GM12878 (cell line): ENCODE data around the gene HPS3.

Experiments used
- CHD1 ChIP-seq: IDR thresholded peaks from 2 replicates; pipeline ENCODE4 v1.6.1; 2012; ENCODE audit warnings: low read depth, low read length, improper control_type of control experiment
- FOS ChIP-seq: IDR thresholded peaks from 3 replicates; pipeline ENCODE4 v1.6.1; 2011; ENCODE audit warnings: borderline replicate concordance; ENCODE audit not compliant: insufficient read length; ENCODE audit errors: extremely low read depth
- RAD21 ChIP-seq: IDR thresholded peaks from 2 replicates; pipeline ENCODE4 v1.6.1; 2011; ENCODE audit warnings: mild to moderate bottlenecking, low read depth, low read length, moderate library complexity; ENCODE audit not compliant: insufficient read depth
- ZBTB11 ChIP-seq: fragments of 450-650 bp; formaldehyde crosslinking; IDR thresholded peaks from 2 replicates; pipeline ENCODE4 v1.5.0; 2022; ENCODE audit warnings: mild to moderate bottlenecking, missing genetic modification characterization
- TF ChIP-seq, protein P1 (sequence below): IDR thresholded peaks from 2 replicates; pipeline ENCODE4 v1.6.1; 2011; ENCODE audit warnings: low read depth, low read length, improper control_type of control experiment, borderline replicate concordance
- TF ChIP-seq, protein P2 (sequence below), 3 experiments: IDR thresholded peaks in 2 of 3; conservative IDR thresholded peaks in 1 of 3; 2 replicates each; pipeline ENCODE4 v1.5.1; 2011; ENCODE audit warnings: low read depth in 3 of 3, low read length in 3 of 3, mild to moderate bottlenecking in 3 of 3, control low read depth in 2 of 3, moderate library complexity in 2 of 3, inconsistent platforms in 1 of 3, mixed read lengths in 1 of 3; ENCODE audit not compliant: control insufficient read depth in 2 of 3, insufficient read depth in 1 of 3; ENCODE audit errors: extremely low read depth in 1 of 3

DNA sequence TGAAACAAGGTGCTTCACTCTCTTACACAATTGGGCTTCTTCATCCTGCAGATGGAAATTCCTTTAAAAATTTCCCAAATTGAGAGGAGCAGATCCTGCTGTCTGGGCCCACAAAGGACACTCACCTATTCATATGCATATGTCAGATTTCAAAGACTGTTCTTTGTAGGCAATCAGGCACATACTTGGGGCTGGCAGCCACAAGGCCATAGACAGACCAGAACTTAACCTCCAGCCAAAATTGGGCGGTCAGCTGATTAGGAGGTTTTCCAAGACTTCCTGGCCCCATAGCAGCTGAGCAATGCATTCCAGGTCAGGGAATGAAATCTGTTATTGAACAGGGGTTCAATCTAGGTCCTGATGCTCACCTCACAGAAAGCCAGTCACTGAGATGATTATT is 15.0 kb upstream of the HPS3 start:
- TF ChIP-seq RAD21 (no peak), FOS (no peak), CHD1 (no peak), ZBTB11 (CRISPR knock-in tag) (no peak)
- TF ChIP-seq, protein P1, sequence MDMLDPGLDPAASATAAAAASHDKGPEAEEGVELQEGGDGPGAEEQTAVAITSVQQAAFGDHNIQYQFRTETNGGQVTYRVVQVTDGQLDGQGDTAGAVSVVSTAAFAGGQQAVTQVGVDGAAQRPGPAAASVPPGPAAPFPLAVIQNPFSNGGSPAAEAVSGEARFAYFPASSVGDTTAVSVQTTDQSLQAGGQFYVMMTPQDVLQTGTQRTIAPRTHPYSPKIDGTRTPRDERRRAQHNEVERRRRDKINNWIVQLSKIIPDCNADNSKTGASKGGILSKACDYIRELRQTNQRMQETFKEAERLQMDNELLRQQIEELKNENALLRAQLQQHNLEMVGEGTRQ: no peak
- TF ChIP-seq, protein P2, sequence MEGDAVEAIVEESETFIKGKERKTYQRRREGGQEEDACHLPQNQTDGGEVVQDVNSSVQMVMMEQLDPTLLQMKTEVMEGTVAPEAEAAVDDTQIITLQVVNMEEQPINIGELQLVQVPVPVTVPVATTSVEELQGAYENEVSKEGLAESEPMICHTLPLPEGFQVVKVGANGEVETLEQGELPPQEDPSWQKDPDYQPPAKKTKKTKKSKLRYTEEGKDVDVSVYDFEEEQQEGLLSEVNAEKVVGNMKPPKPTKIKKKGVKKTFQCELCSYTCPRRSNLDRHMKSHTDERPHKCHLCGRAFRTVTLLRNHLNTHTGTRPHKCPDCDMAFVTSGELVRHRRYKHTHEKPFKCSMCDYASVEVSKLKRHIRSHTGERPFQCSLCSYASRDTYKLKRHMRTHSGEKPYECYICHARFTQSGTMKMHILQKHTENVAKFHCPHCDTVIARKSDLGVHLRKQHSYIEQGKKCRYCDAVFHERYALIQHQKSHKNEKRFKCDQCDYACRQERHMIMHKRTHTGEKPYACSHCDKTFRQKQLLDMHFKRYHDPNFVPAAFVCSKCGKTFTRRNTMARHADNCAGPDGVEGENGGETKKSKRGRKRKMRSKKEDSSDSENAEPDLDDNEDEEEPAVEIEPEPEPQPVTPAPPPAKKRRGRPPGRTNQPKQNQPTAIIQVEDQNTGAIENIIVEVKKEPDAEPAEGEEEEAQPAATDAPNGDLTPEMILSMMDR (IDR thresholded peaks at IDR 0.05 in 2 of 3, conservative IDR thresholded peaks at IDR 0.05 in 1 of 3; ENCODE audit: control insufficient read depth in 2 of 3, extremely low read depth in 1 of 3, insufficient read depth in 1 of 3, low read depth in 3 of 3, low read length in 3 of 3): no peak
